BLaER1 treated with 17β-estradiol and CSF1 and Interleukin-3, amounts not matched to agents 10 nM and 100 nM (cell line): ENCODE measurements around the gene KCNK2.

Source experiments
- H3K27ac ChIP-seq, 11 experiments: shearing (Covaris generic); formaldehyde crosslinking; 2 replicates each; pipeline ENCODE4 v1.8.1; 2022
- H3K27me3 ChIP-seq, 11 experiments: shearing (Covaris generic); formaldehyde crosslinking; 2 replicates each; pipeline ENCODE4 v1.8.1; 2022
- H3K36me3 ChIP-seq, 11 experiments: shearing (Covaris generic); formaldehyde crosslinking; 2 replicates each; pipeline ENCODE4 v1.8.1; 2022
- H3K4me1 ChIP-seq, 10 experiments: shearing (Covaris generic); formaldehyde crosslinking; 2 replicates each; pipeline ENCODE4 v1.8.1; 2022
- H3K4me2 ChIP-seq, 11 experiments: shearing (Covaris generic); formaldehyde crosslinking; 2 replicates each; pipeline ENCODE4 v1.8.1; 2022
- H3K4me3 ChIP-seq, 10 experiments: shearing (Covaris generic); formaldehyde crosslinking; 2 replicates each; pipeline ENCODE4 v1.8.1; 2022
- H3K9ac ChIP-seq, 11 experiments: shearing (Covaris generic); formaldehyde crosslinking; 2 replicates each; pipeline ENCODE4 v1.8.1; 2022
- H3K9me3 ChIP-seq, 11 experiments: shearing (Covaris generic); formaldehyde crosslinking; replicated peaks in 1 of 11; 2 replicates each; pipeline ENCODE4 v1.8.1; 2022
- H4K20me1 ChIP-seq, 11 experiments: shearing (Covaris generic); formaldehyde crosslinking; 2 replicates each; pipeline ENCODE4 v1.8.1; 2022
- Cebpa-rat ChIP-seq, 11 experiments: shearing (Covaris generic); IDR thresholded peaks; 2 replicates each; pipeline ENCODE4 v1.8.1; 2022

KCNK2 gene

DNA sequence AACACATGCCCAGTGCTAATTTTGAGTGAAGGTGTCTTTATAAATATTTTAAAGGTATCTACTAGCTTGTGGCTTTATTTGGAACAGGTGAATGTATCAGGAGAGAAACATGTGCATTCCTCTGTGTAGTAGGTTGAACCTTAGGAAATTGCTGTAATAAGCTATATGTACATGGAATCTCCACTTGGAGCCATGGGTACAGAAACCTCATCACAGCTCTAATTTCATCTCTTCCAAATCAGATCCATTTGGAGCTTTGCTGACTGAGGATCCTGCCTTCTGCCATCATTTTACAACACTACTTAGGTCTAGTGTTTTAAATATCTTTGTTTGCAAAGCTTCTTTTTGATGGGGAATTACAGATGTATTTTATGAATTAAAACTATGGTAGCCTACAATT, 2.1 kb downstream of the KCNK2 start:
- H3K4me3 ChIP-seq: no peak overlapping the region
- no peak overlapping the region for H3K9ac ChIP-seq
- no peak overlapping the region for H3K4me2 ChIP-seq
- H3K36me3 ChIP-seq: no peaks in the 10 kb centered on the region
- peaks cover 0 to 7% (median 0%) of the 10 kb centered on the region in 10 experiments; a peak in 1 of 20 replicates for H3K4me1 ChIP-seq
- no peak for TF ChIP-seq Cebpa-rat (IDR thresholded peaks at IDR 0.05)
- no peaks in the 10 kb centered on the region for H4K20me1 ChIP-seq
- H3K27ac ChIP-seq: no peak overlapping the region
- H3K27me3 ChIP-seq: no peaks in the 10 kb centered on the region
- H3K9me3 ChIP-seq: peaks cover 2 to 19% (median 13%) of the 10 kb centered on the region in 11 experiments; a peak in 19 of 22 replicates

DNA sequence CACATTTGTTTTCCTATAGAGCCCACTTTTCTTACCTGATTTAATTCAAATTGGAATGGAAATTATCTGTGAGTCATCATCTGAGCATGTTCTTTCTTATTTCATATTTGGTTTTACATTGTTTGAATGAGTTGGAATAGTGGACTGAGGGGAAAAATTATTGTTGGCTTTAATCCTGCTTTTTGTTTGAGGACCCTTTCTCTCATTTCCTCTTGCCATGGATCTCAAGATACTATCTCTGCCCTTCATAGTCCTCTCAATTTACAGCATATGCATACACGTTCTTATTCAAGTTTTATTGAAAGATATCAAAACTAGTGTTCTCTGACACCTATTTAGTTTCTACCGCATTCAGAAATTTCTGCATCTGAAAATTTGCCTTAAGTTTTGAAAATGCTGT, 5.1 kb downstream of the KCNK2 start:
- H4K20me1 ChIP-seq: no peaks in the 10 kb centered on the region
- H3K4me2 ChIP-seq: no peak overlapping the region
- H3K4me1 ChIP-seq: peaks cover 0 to 7% (median 0%) of the 10 kb centered on the region in 10 experiments; a peak in 1 of 20 replicates
- TF ChIP-seq Cebpa-rat (IDR thresholded peaks at IDR 0.05): no peak
- H3K9ac ChIP-seq: no peak overlapping the region
- no peaks in the 10 kb centered on the region for H3K36me3 ChIP-seq
- peaks cover under 1 to 8% (median 6%) of the 10 kb centered on the region in 11 experiments; a peak in 17 of 22 replicates for H3K9me3 ChIP-seq
- no peak overlapping the region for H3K4me3 ChIP-seq
- H3K27ac ChIP-seq: no peak overlapping the region
- H3K27me3 ChIP-seq: no peaks in the 10 kb centered on the region

DNA sequence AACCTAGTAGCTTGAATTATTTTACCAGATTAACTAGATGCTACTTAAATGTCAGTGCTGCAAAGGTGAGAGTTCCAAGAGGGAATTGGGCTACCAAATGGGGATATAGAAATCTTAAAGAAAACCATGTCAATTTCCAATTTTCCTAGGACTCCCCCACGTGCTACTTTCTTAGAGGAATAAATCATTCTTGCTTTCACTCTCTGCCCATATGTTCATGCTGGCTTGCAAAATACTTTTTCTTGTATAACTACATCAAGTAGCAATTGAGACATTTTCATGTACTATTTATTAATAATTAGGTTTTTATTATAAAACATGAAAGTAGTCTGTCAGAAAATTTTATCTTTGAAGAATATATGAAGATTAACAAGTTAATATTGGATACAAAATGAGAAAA, 11.8 kb downstream of the KCNK2 start:
- Histone ChIP-seq H4K20me1 (no peaks in the 10 kb centered on the region), H3K9ac (no peak overlapping the region), H3K4me3 (no peak overlapping the region), H3K27me3 (no peaks in the 10 kb centered on the region), H3K36me3 (no peaks in the 10 kb centered on the region), H3K27ac (no peak overlapping the region), H3K9me3 (no peaks in the 10 kb centered on the region), H3K4me2 (no peak overlapping the region), H3K4me1 (no peaks in the 10 kb centered on the region)
- no peak for TF ChIP-seq Cebpa-rat (IDR thresholded peaks at IDR 0.05)

DNA sequence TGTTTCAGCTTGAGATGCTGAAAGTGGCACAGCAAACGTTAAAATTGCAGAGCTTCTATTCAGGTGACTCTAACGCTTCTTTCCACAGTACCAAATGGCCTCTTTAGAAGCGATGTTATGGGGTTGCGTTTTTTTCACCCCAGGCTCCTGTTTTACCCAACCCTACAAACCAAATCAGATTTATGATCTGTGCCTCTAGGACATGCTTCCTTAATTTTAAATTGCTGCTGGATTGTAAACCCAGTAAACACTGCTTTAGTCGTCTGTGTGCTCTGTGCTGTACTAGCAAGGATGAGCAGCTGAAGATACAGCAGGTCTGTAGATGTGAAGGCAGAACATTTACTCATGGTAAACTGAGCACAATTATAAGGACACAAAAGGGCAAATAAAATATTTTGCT, 13.0 kb downstream of the KCNK2 start:
- no peaks in the 10 kb centered on the region for H3K9me3 ChIP-seq
- H4K20me1 ChIP-seq: no peaks in the 10 kb centered on the region
- no peaks in the 10 kb centered on the region for H3K36me3 ChIP-seq
- no peak overlapping the region for H3K27ac ChIP-seq
- H3K4me1 ChIP-seq: no peaks in the 10 kb centered on the region
- H3K27me3 ChIP-seq: no peaks in the 10 kb centered on the region
- no peak overlapping the region for H3K4me3 ChIP-seq
- no peak overlapping the region for H3K9ac ChIP-seq
- TF ChIP-seq Cebpa-rat (IDR thresholded peaks at IDR 0.05): no peak
- no peak overlapping the region for H3K4me2 ChIP-seq

DNA sequence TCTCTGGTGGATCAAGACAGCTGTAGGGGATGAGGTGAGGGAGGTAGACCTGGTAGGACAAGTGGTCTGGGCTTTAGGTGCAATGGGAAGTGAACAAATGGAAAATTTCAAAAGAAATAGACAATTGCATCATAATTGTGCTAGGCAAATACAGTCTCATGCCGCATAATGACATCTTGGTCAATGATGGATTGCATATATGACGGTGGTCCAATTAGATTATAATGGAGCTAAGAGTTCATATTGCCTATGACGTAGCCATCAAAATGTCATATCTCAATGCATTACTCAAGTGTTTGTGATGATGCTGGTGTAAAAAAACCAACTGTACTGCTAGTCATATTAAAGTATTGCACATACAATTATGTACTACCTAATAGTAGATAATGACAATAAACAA, 19.0 kb downstream of the KCNK2 start:
- no peaks in the 10 kb centered on the region for H4K20me1 ChIP-seq
- no peaks in the 10 kb centered on the region for H3K9me3 ChIP-seq
- H3K27ac ChIP-seq: no peak overlapping the region
- H3K36me3 ChIP-seq: no peaks in the 10 kb centered on the region
- H3K4me3 ChIP-seq: no peak overlapping the region
- no peaks in the 10 kb centered on the region for H3K4me1 ChIP-seq
- no peak for TF ChIP-seq Cebpa-rat (IDR thresholded peaks at IDR 0.05)
- no peak overlapping the region for H3K4me2 ChIP-seq
- H3K27me3 ChIP-seq: no peaks in the 10 kb centered on the region
- no peak overlapping the region for H3K9ac ChIP-seq

DNA sequence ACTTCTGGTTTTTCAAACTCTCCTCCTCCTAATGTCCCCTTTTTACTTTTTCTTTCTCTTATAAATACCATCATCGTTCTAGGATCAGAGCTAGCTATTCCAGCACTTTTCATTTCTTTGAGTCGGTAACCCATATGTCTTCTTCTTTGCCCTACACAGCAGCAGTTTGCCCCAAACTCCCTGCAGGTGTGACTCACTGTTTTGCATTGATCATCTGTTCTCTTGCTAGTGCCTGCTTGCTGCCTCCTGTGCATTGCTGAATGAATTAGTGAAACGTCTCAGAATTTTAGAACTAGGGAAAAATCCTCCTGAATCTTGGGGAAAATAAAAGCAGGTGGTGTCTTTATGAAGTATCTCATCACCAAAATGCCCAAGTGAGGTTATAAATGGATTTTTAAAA, 21.7 kb downstream of the KCNK2 start:
- H3K9me3 ChIP-seq: no peaks in the 10 kb centered on the region
- no peak overlapping the region for H3K4me2 ChIP-seq
- H3K27ac ChIP-seq: no peak overlapping the region
- H3K36me3 ChIP-seq: no peaks in the 10 kb centered on the region
- no peak overlapping the region for H3K4me3 ChIP-seq
- H3K27me3 ChIP-seq: no peaks in the 10 kb centered on the region
- no peaks in the 10 kb centered on the region for H3K4me1 ChIP-seq
- no peak for TF ChIP-seq Cebpa-rat (IDR thresholded peaks at IDR 0.05)
- H4K20me1 ChIP-seq: no peaks in the 10 kb centered on the region
- no peak overlapping the region for H3K9ac ChIP-seq

DNA sequence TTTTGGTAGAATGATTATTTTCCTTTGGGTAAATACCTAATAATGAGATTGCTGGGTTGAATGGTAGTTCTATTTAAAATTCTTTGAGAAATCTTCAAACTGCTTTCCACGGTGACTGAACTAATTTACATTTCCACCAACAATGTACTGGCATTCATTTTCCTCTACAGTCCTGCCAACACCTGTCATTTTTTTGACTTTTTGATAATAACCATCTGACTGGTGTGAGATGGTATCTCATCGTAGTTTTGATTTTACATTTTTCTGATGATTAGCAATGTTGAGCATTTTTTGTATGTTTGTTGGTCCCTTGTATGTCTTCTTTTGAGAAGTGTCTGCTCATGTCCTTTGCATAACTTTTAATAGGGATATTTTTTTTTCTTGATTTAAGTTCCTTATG, 23.5 kb downstream of the KCNK2 start:
- no peak overlapping the region for H3K4me3 ChIP-seq

DNA sequence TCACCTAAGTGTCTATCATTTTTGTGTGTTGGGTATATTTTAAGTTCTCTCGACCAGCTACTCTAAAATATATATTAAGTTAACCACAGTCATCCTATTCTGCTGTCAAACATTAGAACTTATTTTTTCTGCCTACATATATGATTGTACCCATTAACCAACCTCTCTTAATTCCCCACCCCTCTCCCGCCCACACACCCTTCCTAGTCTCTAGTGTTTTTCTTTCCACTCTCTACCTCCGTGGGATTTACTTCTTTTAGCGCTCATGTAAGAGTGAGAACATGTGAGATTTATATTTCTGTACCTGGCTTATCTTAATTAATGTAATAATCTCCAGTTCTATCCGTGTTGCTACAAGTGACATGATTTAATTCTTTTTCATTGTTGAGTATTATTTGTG, 26.6 kb downstream of the KCNK2 start:
- H3K4me3 ChIP-seq: no peak overlapping the region
- no peaks in the 10 kb centered on the region for H3K9me3 ChIP-seq
- no peaks in the 10 kb centered on the region for H3K36me3 ChIP-seq
- H3K4me2 ChIP-seq: no peak overlapping the region
- TF ChIP-seq Cebpa-rat (IDR thresholded peaks at IDR 0.05): no peak
- no peak overlapping the region for H3K9ac ChIP-seq
- H3K27ac ChIP-seq: no peak overlapping the region
- H3K4me1 ChIP-seq: no peaks in the 10 kb centered on the region; a peak in 1 of 20 replicates
- no peaks in the 10 kb centered on the region for H4K20me1 ChIP-seq
- no peaks in the 10 kb centered on the region for H3K27me3 ChIP-seq

More for the DNA sequence above, 23.5 kb downstream of the KCNK2 start:
- Histone ChIP-seq H4K20me1 (no peaks in the 10 kb centered on the region), H3K27ac (no peak overlapping the region), H3K4me2 (no peak overlapping the region), H3K27me3 (no peaks in the 10 kb centered on the region), H3K9ac (no peak overlapping the region), H3K36me3 (no peaks in the 10 kb centered on the region), H3K9me3 (no peaks in the 10 kb centered on the region), H3K4me1 (no peaks in the 10 kb centered on the region)
- TF ChIP-seq Cebpa-rat (IDR thresholded peaks at IDR 0.05): no peak

DNA sequence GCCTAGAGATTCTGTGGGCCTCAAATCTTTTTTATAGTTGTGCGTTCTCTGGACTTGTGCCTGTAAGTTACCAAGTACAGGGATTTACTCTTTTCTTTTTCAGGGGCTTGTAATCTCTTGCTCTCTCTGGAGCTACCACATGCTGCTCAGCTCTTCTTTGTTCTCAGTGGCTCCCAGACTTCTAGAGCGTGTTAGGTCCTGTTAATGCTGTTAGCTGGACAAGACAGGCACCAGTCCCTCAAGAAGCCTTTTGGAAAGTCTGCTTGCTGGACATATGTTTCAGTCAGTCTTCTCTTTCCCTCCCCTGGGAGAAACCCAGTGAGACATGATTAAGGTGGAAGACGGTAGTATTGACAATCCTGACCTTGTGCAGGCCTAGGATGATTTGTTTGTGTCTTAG, 29.4 kb downstream of the KCNK2 start:
- TF ChIP-seq Cebpa-rat (IDR thresholded peaks at IDR 0.05): no peak
- Histone ChIP-seq H3K4me3 (no peak overlapping the region), H3K4me1 (peaks cover 0 to 4% (median 0%) of the 10 kb centered on the region in 10 experiments; a peak in 1 of 20 replicates), H3K27ac (no peak overlapping the region), H3K4me2 (no peak overlapping the region), H3K36me3 (no peaks in the 10 kb centered on the region), H3K9me3 (no peaks in the 10 kb centered on the region), H4K20me1 (no peaks in the 10 kb centered on the region), H3K27me3 (no peaks in the 10 kb centered on the region), H3K9ac (no peak overlapping the region)

DNA sequence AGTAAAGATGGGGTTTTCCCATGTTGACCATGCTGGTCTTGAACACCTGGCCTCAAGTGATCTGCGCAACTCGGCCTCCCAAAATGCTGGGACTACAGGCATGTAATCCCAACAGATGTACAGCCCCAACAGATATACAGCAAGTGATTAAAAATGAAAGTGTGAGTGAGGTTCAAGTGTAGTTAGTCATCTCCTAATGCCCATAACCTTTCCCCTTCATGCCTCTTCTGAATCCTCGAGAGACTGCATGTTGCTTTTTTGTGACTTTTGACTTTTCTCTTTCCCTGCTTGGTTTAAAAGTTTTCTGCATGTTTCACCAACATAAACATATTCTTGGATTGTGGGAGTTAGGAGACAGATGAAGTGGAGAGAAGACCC, 31.2 kb downstream of the KCNK2 start:
- no peak overlapping the region for H3K9ac ChIP-seq
- no peaks in the 10 kb centered on the region for H3K36me3 ChIP-seq
- H3K4me3 ChIP-seq: no peak overlapping the region
- no peak overlapping the region for H3K27ac ChIP-seq
- no peak overlapping the region for H3K4me2 ChIP-seq
- no peaks in the 10 kb centered on the region for H3K27me3 ChIP-seq
- TF ChIP-seq Cebpa-rat (IDR thresholded peaks at IDR 0.05): no peak
- H3K9me3 ChIP-seq: no peaks in the 10 kb centered on the region
- no peaks in the 10 kb centered on the region for H4K20me1 ChIP-seq
- peaks cover 0 to 4% (median 0%) of the 10 kb centered on the region in 10 experiments; a peak in 1 of 20 replicates for H3K4me1 ChIP-seq
